GM19023 (cell line): ENCODE data around the gene MCRIP2.

Experiments
- ATAC-seq: cut with Tn5 transposase; IDR thresholded peaks from one replicate; pipeline ENCODE4 v1.9.1; 2021; ENCODE audit warnings: mild to moderate bottlenecking, moderate library complexity; ENCODE audit not compliant: unreplicated experiment

The MCRIP2 gene

DNA sequence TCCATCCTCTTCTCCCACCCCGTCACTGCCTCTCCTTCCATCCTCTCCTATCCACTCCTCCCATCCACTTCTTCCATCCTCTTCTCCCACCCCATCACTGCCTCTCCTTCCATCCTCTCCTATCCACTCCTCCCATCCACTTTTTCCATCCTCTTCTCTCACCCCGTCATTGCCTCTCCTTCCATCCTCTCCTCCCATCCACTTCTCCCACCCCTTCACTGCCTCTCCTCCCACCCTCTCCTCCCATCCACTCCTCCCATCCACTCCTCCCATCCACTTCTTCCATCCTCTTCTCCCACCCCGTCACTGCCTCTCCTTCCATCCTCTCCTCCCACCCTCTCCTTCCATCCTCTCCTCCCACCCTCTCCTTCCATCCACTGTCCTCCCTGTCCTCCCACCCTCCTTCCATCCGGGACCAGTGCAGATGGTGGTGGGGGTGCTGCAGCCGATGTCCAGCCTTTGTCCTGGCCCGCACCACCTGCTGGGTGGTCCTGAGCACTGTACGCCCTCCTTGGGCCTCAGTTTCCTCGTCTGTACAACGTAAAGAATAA, 9.7 kb upstream of the MCRIP2 start:
- no peak for ATAC-seq

- ATAC-seq: no peak
These were observed 8.9 kb upstream of the MCRIP2 start for GRCh38 chr16:632486-633335.

- no peak for ATAC-seq
These were observed 8.1 kb upstream of the MCRIP2 start for GRCh38 chr16:633336-634050.

- ATAC-seq: no peak
These were observed 7.5 kb upstream of the MCRIP2 start for GRCh38 chr16:634051-634670.

- no peak for ATAC-seq
These were observed 6.6 kb upstream of the MCRIP2 start for GRCh38 chr16:634996-635395.

DNA sequence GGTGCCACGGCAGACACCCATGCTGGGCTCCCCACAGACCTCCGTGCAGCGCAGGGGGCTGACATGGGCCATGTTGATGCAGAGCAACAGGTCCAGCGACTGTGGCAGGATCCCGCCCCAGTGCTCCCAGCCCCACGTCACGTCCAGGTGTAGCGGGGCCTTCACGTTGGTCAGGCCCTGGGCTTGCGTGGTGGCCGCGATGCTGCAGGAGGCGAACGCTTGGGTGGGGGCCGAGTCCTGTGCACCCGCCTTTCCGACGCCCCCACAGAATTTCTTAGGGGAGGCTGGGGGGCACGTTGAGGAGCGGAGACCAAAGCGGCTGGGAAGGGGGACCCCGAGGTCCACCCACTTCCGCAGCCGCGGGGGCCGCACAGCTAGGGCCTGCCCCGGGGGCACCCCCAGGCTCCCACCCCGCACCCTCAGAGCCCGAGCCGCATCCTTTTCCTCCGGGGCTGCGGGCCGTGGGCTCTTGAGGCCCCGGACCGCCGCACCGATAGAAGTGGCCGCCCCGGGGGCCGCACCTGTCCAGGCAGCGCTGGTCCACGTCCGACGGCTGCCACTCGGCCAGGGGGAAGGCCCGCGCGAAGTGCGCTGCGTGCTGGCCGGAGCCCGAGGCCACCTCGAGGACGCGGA, 5.9 kb upstream of the MCRIP2 start:
- peak; percentile 2 for ATAC-seq

DNA sequence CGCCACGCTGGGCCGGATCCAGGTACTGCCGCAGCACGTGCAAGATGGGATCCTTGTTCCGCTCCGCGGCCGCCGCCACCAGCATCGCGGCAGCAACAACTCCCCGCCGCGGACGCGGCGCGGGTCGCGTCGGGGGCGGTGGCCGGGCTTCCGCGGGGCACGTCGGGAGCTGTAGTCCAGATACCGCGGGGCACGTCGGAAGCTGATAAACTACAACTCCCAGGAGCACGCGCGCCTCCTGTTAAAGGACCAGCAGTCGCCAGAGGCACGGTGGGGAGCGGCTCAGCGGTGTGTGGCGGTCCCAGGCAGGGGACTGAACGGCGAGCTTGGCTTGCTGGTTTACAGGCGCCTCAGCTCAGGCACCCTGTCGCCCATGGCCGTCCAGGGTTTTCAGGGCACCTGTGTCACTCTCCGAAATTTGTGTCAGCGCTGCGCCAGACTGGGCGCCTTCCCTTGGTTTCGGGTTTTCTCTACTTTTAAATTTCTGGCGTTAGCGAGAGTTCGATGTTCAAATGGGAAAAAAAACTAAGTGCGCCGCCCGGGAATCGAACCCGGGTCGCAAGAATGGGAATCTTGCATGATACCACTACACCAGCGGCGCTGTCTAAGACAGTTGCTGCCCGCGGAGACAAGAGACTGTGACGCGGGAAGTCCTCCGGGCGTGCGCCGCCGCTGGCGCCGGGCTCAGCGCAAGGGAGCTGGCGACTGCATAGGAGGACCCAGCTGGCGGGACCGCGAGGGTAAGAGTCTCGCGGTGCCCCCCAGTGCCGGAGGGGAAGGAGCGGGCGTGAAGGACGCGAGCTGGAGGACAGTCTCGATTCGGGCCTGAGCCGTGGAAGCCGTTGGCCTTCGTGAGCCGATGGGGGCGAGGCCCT, 5.2 kb upstream of the MCRIP2 start, which contains the start of gene METTL26:
Gene METTL26, minus strand, starts transcription at position 100 of the 875 bp plus-strand sequence. Its CDS starts 15 bp downstream, at position 85.
- ATAC-seq: peak; percentile 63

GRCh38 chr16:637081-638018, 4.3 kb upstream of the MCRIP2 start:
- ATAC-seq: peak; percentile 1

DNA sequence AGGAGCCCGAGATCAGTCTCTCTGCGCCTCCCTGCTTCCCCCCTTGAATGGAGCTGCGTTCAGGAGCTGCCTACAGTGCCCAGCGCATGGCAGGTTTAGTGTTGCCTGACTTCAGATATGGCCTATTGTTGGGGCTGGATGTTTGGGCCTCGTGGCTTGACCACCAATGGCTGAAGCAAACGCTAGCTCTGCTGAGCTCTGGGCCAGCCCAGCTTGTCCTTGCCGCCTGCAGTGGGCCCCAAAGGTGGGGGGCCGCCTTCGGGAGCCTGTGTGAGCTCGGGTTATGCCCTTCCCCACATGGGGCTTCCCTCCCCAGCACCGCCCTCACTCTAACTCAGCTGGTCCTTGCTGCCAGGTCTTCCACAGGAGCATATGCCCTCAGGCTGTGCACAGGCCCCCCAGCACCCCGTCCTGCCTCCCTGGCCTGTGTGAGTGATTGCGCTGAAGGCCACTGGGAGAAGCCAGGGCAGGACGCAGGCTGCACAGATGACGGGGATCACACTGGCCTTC, 3.5 kb upstream of the MCRIP2 start:
- ATAC-seq: no peak

DNA sequence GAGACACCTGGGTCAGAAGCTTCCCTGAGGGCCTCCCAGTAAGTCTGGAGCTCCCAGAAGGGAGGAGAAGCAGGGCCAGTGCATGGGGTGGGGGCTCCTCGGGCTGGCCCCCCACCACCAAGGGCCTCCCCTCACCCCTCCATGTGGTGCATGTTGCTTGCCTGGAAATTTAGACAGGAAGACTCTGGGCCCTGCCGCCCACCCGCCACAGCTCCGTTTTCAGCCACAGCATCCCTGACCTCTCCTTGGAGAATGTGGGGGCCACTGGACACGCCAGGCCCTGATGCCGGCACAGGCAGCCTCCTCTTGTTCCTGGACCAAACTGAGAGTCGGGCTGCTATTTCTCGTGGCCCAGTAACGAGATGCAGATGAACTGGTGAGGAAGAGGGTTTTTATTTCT, 2.8 kb upstream of the MCRIP2 start:
- no peak for ATAC-seq

GRCh38 chr16:640614-641013, 1.0 kb upstream of the MCRIP2 start:
- ATAC-seq: no peak

DNA sequence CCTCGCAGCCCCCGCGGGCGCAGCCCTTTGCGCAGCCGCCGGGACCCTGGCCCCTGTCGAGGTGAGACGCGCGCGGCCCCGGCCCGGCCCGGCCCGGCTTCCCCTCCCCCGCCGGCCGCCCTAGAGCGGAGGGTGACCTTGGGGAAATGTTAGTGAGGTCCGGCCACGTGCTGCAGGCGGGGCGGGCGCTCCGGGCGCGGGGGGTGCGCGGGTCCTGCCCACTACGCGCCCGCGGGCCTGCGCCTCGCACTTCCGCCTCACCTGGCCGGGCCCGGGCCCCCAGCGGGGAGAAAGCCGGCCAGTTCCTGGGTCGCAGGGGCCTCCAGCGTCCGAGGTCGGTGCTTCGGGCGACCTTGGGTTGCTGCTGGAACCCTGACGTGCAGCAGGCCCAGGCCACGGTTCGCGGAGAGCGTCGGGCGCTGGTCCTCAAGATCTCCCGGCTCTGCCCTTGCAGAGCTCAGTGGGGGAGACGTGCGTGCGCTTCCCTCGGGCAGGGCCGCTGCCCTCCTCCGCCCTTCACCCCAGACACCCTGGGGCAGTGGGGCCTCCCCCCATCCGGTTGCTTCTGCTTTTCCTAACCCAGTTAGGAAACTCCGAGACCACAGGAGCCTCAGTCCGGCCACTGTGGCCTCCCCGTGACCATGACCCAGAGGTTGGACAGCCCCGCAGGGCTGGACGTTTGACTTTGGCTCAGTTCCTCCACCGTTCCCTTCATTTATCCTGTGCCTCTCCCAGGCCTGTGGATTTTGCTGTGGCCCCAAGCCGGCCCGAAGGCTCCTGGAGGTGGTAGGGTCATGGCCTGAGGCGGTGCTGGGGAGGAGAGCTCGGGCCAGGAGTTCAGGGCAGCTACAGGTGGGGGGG, 791 bp downstream of the MCRIP2 start:
- ATAC-seq: peak; percentile 43

GRCh38 chr16:643050-643368, 1.4 kb downstream of the MCRIP2 start:
- no peak for ATAC-seq

DNA sequence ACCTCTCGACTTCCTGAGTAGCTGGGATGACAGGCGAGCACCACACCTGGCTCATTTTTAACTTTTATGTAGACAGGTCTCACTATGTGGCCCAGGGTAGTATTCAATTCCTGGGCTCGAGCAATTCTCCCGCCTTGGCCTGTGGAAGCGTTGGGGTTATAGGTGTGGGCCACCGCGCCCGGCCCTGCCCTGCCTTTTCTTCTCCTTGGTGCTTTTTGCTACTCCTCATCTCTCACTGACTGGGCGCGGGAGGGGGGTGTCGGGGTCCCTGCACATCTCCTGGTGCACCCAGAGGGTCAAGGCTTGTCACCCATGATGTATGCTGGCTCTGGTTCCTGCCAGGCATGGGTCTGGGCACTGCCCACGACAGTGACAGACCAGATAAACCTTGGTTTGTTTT, 2.9 kb downstream of the MCRIP2 start:
- ATAC-seq: no peak

DNA sequence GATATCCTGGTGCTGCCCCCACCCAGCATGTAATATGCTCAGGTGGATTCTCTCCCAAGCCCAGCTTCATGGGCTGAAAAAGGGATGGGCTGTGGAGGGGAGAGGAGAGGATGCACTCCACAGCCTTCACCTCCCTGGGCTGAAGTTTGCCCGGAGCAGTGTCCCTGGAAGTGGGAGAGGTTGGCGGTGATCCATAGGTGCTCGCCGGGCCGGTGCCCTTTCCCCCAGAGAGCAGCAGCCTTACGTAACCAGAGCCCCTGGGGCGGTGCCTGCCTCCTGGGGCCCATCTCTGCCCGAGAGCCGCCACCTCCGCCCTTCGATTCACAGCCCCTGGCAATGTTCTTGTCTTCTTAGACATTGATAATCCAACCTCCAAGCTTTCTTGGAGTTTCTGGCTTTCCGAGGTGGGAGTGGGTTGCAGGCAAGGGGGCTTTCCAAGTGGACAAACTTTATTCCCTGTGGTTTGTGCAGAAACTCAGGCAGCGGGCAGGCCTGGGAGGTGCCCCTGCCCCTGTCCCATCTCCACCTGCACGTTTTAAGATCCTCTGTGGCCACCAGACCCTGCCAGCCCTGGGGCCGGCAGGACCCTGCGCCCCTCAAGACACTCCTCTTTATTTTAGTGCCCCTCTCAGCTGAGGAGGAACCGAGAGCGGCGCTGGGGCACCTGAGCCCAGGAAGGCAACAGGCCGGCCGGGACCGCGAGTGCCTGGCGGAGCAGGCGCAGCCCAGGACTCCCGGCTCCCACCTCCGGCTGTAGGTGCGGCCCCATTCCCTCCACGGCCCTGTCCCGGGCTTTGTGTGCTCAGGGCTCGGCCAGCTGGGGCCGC, 4.4 kb downstream of the MCRIP2 start:
- no peak for ATAC-seq

GRCh38 chr16:646679-647172, 5.1 kb downstream of the MCRIP2 start:
- no peak for ATAC-seq
